ENCODE measurements around the gene SLC12A9.
"Not testable (repeated sequence)": the region's sequence is repeated elsewhere in the genome, so short reads cannot be mapped to it uniquely, and the experiment has no call there.

GRCh38 chr7:100816515-100816914 lies 36.0 kb upstream of the SLC12A9 start:
- TF ChIP-seq CTCF (conservative IDR thresholded peaks at IDR 0.05; ENCODE audit: low read depth, low read length); RAD21 (IDR thresholded peaks at IDR 0.05; ENCODE audit: low read length); MAZ (IDR thresholded peaks at IDR 0.05; ENCODE audit: borderline replicate concordance, low read depth, low read length); USF2 (IDR thresholded peaks at IDR 0.05; ENCODE audit: low read depth, low read length); POLR2A (IDR thresholded peaks at IDR 0.05; ENCODE audit: low read depth, low read length); RFX5 (IDR thresholded peaks at IDR 0.05; ENCODE audit: low read depth, low read length); CEBPB (IDR thresholded peaks at IDR 0.05; ENCODE audit: low read depth, low read length); MXI1 (IDR thresholded peaks at IDR 0.05; ENCODE audit: borderline replicate concordance, low read depth, low read length); RCOR1 (IDR thresholded peaks at IDR 0.05; ENCODE audit: insufficient replicate concordance, low read length): not testable (repeated sequence)

Measured in IMR-90 (cell line).